Adipose tissue (tissue), 3 donors: ENCODE measurements around the gene CMIP. TPM values are rescaled to one million over a fixed set of nuclear protein-coding genes. Genes with fewer than 3 reads are reported as not detected.

Experiments
- H3K27ac ChIP-seq: one replicate; pipeline ENCODE4 v1.5.1; 2013; ENCODE audit warnings: low read depth, low read length
- WGBS, 3 donors: extraction: QIAGEN DNeasy Blood & Tissue Kit; methylation state at CpG; one replicate each; pipeline ENCODE4 v1.1.7; 2013; 5-methylcytosine and 5-hydroxymethylcytosine counted together
- polyA plus RNA-seq, 3 donors: library from polyadenylated mRNA; stranded (reverse); fragments of 200-250 nt; gene quantifications; one replicate each; pipeline ENCODE4 v1.2.3, GENCODE V29; 2013
- donor health status: healthy with polysubstance abuse.
- donor health status: Bipolar disorder and iron deficiency.
- donor health status: healthy.

Gene CMIP
- polyA plus RNA-seq, 3 donors, result 9.2 to 22.9 (median 13.3) TPM

- WGBS, 3 donors, result 71 to 90% (median 73%) methylated on average over 3 of the region's 3 CpGs
- no peak overlapping the region for H3K27ac ChIP-seq
These were observed 88.5 kb downstream of the CMIP start for GRCh38 chr16:81533175-81533507.

- no peak overlapping the region for H3K27ac ChIP-seq
- 70 to 91% (median 88%) methylated on average over 10 of the region's 10 CpGs for WGBS, 3 donors
These were observed 91.2 kb downstream of the CMIP start for GRCh38 chr16:81535679-81536360.

- H3K27ac ChIP-seq, result no peak overlapping the region
- 76 to 90% (median 86%) methylated on average over 11 of the region's 11 CpGs for WGBS, 3 donors
These were observed 92.0 kb downstream of the CMIP start for GRCh38 chr16:81536648-81537047.

GRCh38 chr16:81537721-81538561 is 93.3 kb downstream of the CMIP start:
- WGBS, 3 donors, result 73 to 90% (median 75%) methylated on average over 18 of the region's 18 CpGs
- H3K27ac ChIP-seq, result no peak overlapping the region

GRCh38 chr16:81539009-81539758 is 94.6 kb downstream of the CMIP start:
- no peak overlapping the region for H3K27ac ChIP-seq
- 65 to 77% (median 72%) methylated on average over 18 of the region's 18 CpGs for WGBS, 3 donors

GRCh38 chr16:81539759-81540472 is 95.3 kb downstream of the CMIP start:
- WGBS, 3 donors, result 90 to 95% (median 95%) methylated on average over 19 of the region's 19 CpGs
- no peak overlapping the region for H3K27ac ChIP-seq

- WGBS, 3 donors, result 78 to 86% (median 85%) methylated on average over 8 of the region's 8 CpGs
These were observed 96.7 kb downstream of the CMIP start for GRCh38 chr16:81541314-81541713.

GRCh38 chr16:81542609-81543570 is 98.3 kb downstream of the CMIP start:
- 82 to 86% (median 83%) methylated on average over 22 of the region's 22 CpGs for WGBS, 3 donors

More at GRCh38 chr16:81541314-81541713, 96.7 kb downstream of the CMIP start:
- no peak overlapping the region for H3K27ac ChIP-seq

GRCh38 chr16:81543571-81543970 is 99.0 kb downstream of the CMIP start:
- H3K27ac ChIP-seq, result no peak overlapping the region
- 69 to 82% (median 76%) methylated on average over 3 of the region's 3 CpGs for WGBS, 3 donors

More at GRCh38 chr16:81542609-81543570, 98.3 kb downstream of the CMIP start:
- no peak overlapping the region for H3K27ac ChIP-seq

- no peak overlapping the region for H3K27ac ChIP-seq
- WGBS, 3 donors, result 40 to 81% (median 41%) methylated on average over 7 of the region's 7 CpGs
These were observed 99.7 kb downstream of the CMIP start for GRCh38 chr16:81544261-81544660.

- 56 to 80% (median 56%) methylated on average over 9 of the region's 9 CpGs for WGBS, 3 donors
- no peak overlapping the region for H3K27ac ChIP-seq
These were observed 100.2 kb downstream of the CMIP start for GRCh38 chr16:81544700-81545271.

- 88 to 91% (median 90%) methylated on average over 25 of the region's 25 CpGs for WGBS, 3 donors
- H3K27ac ChIP-seq, result no peak overlapping the region
These were observed 101.1 kb downstream of the CMIP start for GRCh38 chr16:81545470-81546250.

GRCh38 chr16:81546781-81547180 is 102.2 kb downstream of the CMIP start:
- 87 to 94% (median 93%) methylated on average over 14 of the region's 14 CpGs for WGBS, 3 donors
- H3K27ac ChIP-seq, result no peak overlapping the region

- WGBS, 3 donors, result 68 to 90% (median 75%) methylated on average over 15 of the region's 15 CpGs
These were observed 102.8 kb downstream of the CMIP start for GRCh38 chr16:81547194-81547938.

GRCh38 chr16:81547939-81548216 is 103.3 kb downstream of the CMIP start:
- 60 to 86% (median 66%) methylated on average over 5 of the region's 5 CpGs for WGBS, 3 donors
- H3K27ac ChIP-seq, result no peak overlapping the region

More at GRCh38 chr16:81547194-81547938, 102.8 kb downstream of the CMIP start:
- H3K27ac ChIP-seq, result no peak overlapping the region

- WGBS, 3 donors, result 73 to 83% (median 76%) methylated on average over 3 of the region's 3 CpGs
- no peak overlapping the region for H3K27ac ChIP-seq
These were observed 103.9 kb downstream of the CMIP start for GRCh38 chr16:81548551-81548875.
